Vein endothelial cell (primary cell): Measurements from ENCODE around the gene BHLHE41. TPM values are rescaled to one million over a fixed set of nuclear protein-coding genes. Genes with fewer than 3 reads are reported as not detected.

Experiments used
- total RNA-seq: library from RNA; depleted of rRNA; stranded (reverse); fragments of >200 nt; gene quantifications from 2 replicates; pipeline ENCODE4 v1.2.3, GENCODE V29; 2012

The BHLHE41 gene
- total RNA-seq: 0.67 and 2.0 TPM in 2 replicates

DNA sequence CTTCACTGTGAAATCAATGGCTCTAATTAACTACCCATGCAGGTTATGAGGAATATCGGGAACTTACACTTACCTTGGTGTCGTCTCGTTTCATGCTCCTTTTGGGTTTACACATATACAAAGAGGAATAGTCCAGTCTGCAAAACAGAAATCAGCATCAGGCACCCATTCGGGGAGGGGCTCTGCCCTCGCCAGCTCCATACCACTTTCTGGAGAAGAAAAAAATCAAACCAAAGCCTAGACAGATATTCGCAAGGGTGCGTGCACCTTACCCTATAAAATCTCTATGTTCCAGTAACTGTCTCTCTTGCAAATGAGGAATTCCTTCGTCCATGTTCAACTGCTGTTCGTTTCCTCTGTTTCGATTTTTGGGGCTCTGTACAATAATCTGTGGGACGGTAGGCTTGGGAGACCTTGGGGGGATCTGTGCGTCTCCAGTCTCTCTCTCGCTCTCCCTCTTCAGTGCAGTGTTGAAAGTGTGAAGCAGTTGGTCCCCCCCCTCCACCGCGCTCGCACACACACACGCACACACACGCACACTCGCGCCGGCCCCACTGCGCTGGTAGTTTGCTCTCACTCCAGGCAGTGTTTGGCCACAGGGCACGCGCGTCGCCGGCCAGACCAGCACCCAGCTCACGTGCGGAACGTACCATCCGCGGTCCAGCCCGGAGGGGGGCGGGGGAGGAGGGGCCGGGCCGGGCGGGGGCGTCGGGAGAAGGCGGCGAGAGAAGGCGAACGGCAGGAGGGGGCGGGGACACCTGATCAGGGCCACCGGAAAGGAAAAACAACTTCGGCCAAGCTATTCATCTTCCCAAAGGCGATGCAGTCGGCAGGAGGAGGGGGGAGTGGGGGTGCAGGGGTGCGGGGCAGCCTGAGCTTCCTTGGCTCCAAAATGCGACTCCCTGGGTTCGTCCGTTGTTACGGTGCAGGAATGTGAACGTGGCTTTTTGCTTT is at the start of gene BHLHE41:
Gene BHLHE41, minus strand, starts transcription at position 592 of the 954 bp plus-strand sequence. Its CDS starts 258 bp downstream, at position 334.

Other genes with a start within 250 kb of the BHLHE41 start
- gene RASSF8, start 166.4 kb downstream of the BHLHE41 start, total RNA-seq: 79.4 and 103 TPM in 2 replicates
- 0.33 and 1.1 TPM in 2 replicates for gene SSPN, start 70.5 kb upstream of the BHLHE41 start, total RNA-seq